ENCODE measurements around the gene ANO6. TPM values are rescaled to one million over a fixed set of nuclear protein-coding genes. Genes with fewer than 3 reads are reported as not detected.

Gene ANO6
- total and polyA plus RNA-seq, 2 of the 4 experiments (the other 2 are of a cell fraction), result 21.6 to 41.0 TPM

DNA sequence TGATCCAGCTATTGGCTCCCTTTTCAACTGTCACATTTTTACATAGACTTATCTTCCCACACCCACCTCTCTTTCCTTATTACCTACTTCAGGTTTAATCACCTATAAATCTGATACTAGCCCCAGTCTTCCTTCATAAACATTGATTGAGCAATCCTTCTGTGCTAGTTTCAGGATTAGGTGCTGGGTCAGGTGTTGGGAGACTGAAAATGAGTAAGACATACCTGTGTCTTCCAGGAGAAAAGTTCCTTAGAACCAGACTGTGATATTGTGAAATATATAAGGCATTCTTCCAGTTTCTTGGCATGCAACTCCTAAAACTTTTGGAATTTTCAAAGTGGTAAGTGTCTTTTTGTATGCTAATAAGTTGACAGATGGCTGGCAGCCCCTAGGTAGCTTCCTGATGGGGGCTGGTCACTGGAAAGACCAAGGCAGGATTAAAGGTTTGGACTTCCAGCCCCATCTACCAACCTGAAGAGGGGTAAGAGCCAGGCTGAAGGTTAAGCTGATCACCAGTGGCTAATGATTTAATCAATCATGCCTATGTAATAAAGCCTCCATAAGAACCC is 4.6 kb downstream of the ANO6 start:
- no peak overlapping the region for H3K4me2 ChIP-seq (ENCODE audit: low read depth, low read length)
- H3K36me3 ChIP-seq (ENCODE audit: control insufficient read depth, insufficient read depth, low read length), result no peaks in the 10 kb centered on the region
- no peak overlapping the region for H3K56ac ChIP-seq (ENCODE audit: extremely low read depth, insufficient read depth, low read length)
- H3K4me3 ChIP-seq (ENCODE audit: insufficient read depth, low read depth, low read length), result no peak overlapping the region
- H3K79me1 ChIP-seq (ENCODE audit: low read depth in 1 of 2, low read length in 2 of 2), result peaks cover 13 to 56% of the 10 kb centered on the region in 2 experiments
- H2AK9ac ChIP-seq (replicated peaks; ENCODE audit: low read depth, low read length, poor library complexity), result no peak overlapping the region
- H4K8ac ChIP-seq (ENCODE audit: low read depth in 2 of 2, low read length in 2 of 2), result no peak overlapping the region
- no peak overlapping the region for H2AK5ac ChIP-seq (ENCODE audit: low read depth, low read length)
- intact Hi-C loops (cut with micrococcal nuclease) (no loop called here), in situ Hi-C loops (cut with MboI; ENCODE audit: low sequenced_read_pairs) (no loop called here), dilution Hi-C loops (cut with HindIII; ENCODE audit: low sequenced_read_pairs, unreplicated experiment) (no loop called here)
- H3K27me3 ChIP-seq (ENCODE audit: control insufficient read depth, insufficient read depth, low read length), result no peaks in the 10 kb centered on the region
- CTCF ChIA-PET, result no interaction called here
- peaks cover 6% of the 10 kb centered on the region; the same call in 1 of the 2 replicates for H3K9me1 ChIP-seq (ENCODE audit: insufficient read depth, low read length)
- no peak overlapping the region for H3K27ac ChIP-seq (ENCODE audit: insufficient read depth, low read length)
- no peak for ATAC-seq (ENCODE audit: low read depth)
- no peak overlapping the region for H3K23ac ChIP-seq (ENCODE audit: low read depth, low read length)
- H2BK20ac ChIP-seq (ENCODE audit: low read depth, low read length), result no peak overlapping the region
- H2BK5ac ChIP-seq (ENCODE audit: low read depth, low read length, poor library complexity, severe bottlenecking), result no peak overlapping the region
- no peak overlapping the region for H4K91ac ChIP-seq (ENCODE audit: insufficient read depth, low read depth, low read length)
- no peak overlapping the region for H3K4ac ChIP-seq (ENCODE audit: low read depth, low read length)
- DNase-seq, result no peak
- peaks cover 9% of the 10 kb centered on the region for H3K4me1 ChIP-seq (ENCODE audit: control insufficient read depth, insufficient read depth, low read length)
- TF ChIP-seq CHD1 (IDR thresholded peaks at IDR 0.05; ENCODE audit: low read depth, low read length) (no peak), CEBPB (IDR thresholded peaks at IDR 0.05; ENCODE audit: low read depth, low read length) (peak; percentile 65), MXI1 (IDR thresholded peaks at IDR 0.05; ENCODE audit: borderline replicate concordance, low read depth, low read length) (no peak), MAZ (IDR thresholded peaks at IDR 0.05; ENCODE audit: borderline replicate concordance, low read depth, low read length) (no peak), FOS (IDR thresholded peaks at IDR 0.05; ENCODE audit: low read depth, low read length) (no peak)
- TF ChIP-seq, protein P1, sequence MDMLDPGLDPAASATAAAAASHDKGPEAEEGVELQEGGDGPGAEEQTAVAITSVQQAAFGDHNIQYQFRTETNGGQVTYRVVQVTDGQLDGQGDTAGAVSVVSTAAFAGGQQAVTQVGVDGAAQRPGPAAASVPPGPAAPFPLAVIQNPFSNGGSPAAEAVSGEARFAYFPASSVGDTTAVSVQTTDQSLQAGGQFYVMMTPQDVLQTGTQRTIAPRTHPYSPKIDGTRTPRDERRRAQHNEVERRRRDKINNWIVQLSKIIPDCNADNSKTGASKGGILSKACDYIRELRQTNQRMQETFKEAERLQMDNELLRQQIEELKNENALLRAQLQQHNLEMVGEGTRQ (IDR thresholded peaks at IDR 0.05; ENCODE audit: low read depth, low read length), result no peak
- TF ChIP-seq, protein P2, sequence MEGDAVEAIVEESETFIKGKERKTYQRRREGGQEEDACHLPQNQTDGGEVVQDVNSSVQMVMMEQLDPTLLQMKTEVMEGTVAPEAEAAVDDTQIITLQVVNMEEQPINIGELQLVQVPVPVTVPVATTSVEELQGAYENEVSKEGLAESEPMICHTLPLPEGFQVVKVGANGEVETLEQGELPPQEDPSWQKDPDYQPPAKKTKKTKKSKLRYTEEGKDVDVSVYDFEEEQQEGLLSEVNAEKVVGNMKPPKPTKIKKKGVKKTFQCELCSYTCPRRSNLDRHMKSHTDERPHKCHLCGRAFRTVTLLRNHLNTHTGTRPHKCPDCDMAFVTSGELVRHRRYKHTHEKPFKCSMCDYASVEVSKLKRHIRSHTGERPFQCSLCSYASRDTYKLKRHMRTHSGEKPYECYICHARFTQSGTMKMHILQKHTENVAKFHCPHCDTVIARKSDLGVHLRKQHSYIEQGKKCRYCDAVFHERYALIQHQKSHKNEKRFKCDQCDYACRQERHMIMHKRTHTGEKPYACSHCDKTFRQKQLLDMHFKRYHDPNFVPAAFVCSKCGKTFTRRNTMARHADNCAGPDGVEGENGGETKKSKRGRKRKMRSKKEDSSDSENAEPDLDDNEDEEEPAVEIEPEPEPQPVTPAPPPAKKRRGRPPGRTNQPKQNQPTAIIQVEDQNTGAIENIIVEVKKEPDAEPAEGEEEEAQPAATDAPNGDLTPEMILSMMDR (conservative IDR thresholded peaks at IDR 0.05; ENCODE audit: low read depth, low read length), result no peak
- no peak overlapping the region for H2AFZ ChIP-seq (replicated peaks; ENCODE audit: low read length, poor library complexity)
- peaks cover 33% of the 10 kb centered on the region; the same call in 1 of the 2 replicates for H4K20me1 ChIP-seq (ENCODE audit: insufficient read depth, low read length)
- no peak overlapping the region for H3K14ac ChIP-seq (replicated peaks; ENCODE audit: low read depth, low read length)
- H3K18ac ChIP-seq (ENCODE audit: low read depth, low read length), result no peak overlapping the region
- BruUV-seq (replicated peaks), result no TSS peak
- no peak overlapping the region for H2BK120ac ChIP-seq (ENCODE audit: low read depth, low read length)
- no peak overlapping the region for H4K5ac ChIP-seq (ENCODE audit: low read depth, low read length)
- H3K9me3 ChIP-seq (ENCODE audit: control insufficient read depth, insufficient read depth, low read length), result no peaks in the 10 kb centered on the region
- no peak overlapping the region for H3K9ac ChIP-seq (ENCODE audit: low read depth, low read length)
- H2BK15ac ChIP-seq (ENCODE audit: low read depth, low read length), result no peak overlapping the region
- POLR2A ChIA-PET (ENCODE audit: unreplicated experiment), result no interaction called here

Data from IMR-90 (cell line).